DMS53 treated with DMSO at 0.1 percent for 48 hours (cell line): ENCODE data around the gene CCDC180.
"Not testable (repeated sequence)": the region's sequence is repeated elsewhere in the genome, so short reads cannot be mapped to it uniquely, and the experiment has no call there.

ENCODE experiments used
- DNase-seq: peaks from one replicate; lab custom pipeline; 2025; ENCODE audit not compliant: unreplicated experiment; lab: John Stamatoyannopoulos, UW

Gene CCDC180

DNA sequence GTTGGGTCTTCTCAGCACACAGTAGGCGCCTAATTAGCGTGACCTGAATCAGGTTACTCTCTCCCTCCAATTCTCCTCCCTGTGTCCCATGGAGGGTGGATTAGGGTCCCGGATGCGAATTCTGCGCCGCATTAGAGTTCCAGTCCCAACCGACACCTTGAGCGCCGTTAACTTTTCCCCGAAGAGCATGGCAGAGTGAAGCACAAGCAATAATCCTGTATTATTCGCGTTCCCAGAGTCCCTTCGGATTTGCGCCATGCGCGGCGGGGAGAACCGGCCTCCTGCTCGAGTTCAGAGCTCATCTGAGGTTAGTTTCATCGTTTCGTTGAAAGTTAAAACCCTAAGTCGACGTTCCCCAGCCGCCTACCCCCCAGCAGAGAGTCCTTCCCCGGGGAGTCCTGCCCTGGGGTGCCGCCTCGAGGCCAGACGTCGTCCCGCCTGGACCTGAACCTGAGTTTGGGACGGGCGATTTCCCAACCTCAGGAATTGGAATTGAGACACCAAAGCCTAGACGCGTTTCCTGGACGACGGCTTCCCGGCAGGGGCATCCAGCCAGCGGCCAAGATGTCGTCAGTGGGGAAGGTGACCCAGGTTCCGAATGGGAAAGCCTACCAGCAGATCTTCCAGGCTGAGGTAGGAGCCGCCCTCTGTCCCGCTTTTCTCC is at the start of gene CCDC180:
Gene CCDC180, plus strand, starts transcription at position 160 of the 664 bp plus-strand sequence. Its CDS starts 405 bp downstream, at position 565.
- no peak for DNase-seq

DNA sequence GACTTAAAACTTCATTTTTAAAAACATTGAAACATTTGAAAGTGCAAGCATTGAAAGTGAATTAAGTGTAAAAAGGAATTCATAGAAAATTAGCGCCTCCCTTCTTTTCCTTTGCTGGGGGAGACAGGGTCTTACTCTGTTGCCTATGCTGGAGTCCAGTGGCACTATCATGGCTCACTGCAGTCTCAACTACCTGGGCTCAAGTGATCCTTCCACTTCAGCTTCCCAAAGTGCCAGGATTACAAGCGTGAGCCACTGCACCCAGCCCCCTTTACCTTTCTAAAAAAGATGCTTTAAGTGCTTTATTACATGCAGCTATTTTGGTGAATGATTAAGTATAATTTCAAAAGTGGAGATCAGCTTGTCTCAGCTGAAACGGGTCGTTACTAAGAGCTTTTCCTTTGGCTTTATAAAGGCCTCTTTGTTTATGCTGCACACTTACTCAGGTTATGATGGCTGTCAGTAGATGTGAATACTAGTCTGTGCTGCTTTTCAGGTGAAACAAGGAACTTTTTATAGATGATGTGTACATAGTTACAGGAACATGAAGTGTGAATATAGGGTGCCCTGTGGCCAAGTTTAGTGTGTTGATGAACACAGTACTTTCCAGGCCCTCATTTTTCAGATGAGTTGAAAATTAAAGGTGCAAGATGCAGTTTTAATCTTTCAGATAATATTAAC is 47.5 kb upstream of the CCDC180 start:
- DNase-seq: not testable (repeated sequence)

DNA sequence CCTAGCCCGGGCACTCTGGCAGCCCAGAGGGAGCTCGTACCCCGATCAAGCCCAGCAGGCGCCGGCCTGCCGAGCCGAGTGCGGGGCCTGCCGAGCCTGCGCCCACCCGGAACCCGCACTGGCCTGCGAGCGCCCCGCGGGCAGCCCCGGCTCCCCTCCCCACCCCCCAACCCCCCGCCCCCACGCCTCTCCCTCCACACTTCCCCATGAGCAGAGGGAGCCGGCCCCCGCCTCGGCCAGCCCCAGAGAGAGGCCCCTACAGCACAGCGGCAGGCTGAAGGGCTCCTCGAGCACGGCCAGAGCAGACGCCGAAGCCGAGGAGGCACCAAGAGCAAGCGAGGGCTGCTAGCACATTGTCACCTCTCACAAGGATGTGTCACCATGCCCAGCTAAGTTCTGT is 36.2 kb upstream of the CCDC180 start:
- no peak for DNase-seq

DNA sequence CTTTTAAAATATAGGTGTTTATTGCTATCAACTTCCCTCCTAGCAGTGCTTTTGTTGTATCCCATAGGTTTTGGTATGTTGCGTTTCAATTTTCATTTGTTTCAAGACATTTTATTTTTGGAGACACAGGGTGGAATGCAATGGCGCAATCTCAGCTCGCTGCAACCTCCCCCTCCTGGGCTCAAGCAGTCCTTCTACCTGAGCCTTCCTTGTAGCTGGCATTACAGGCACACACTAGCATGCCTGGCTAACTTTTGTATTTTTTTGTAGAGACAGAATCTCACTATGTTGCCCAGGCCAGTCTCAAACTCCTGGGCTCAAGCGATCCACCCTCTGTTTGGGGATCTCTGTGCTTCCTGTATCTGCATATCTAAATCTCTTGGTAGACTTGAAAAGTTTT is 35.4 kb upstream of the CCDC180 start:
- no peak for DNase-seq

DNA sequence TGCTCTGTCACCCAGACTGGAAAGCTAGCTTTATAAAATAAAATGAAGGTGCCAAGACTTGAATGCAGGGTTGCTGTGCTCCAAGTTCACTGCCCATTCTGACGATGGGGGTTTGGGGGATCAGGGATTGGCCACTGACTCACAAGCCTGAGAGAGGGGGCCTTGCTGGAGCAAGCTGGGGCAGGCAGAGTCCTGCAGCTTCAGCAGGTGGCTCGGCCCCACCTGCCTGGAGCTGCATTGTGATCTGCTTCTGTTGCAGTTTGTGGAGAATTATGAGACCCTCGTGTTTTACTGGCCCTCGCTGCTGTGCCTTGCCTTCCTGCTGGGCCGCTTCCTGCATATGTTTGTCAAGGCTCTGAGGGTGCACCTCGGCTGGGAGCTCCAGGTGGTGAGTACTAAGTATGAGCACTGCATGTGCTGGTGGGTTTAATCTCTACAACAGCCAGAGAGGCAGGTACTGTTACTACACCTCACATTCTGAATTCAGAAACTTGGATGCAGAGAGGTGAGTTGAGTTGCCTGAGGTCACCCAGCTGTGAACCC is 31.1 kb upstream of the CCDC180 start:
- no peak for DNase-seq

DNA sequence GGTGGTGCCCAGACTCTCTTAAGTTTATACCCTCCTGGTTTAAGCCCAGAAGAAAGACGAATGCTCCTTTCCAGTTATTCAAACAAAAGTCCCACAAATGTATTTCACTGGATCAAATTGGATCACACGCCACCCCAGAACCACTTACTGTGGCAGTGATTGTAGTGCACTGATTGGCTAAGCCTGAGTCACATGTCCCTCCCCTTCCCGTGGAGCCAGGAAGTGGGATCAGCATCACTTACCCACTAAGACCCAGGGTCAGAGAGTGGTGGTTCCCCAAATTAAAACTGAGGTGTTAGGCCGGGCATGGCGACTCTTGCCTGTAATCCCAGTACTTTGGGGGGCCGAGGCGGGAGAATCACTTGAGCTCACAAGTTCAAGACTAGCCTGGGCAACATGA is 29.5 kb upstream of the CCDC180 start:
- no peak for DNase-seq

DNA sequence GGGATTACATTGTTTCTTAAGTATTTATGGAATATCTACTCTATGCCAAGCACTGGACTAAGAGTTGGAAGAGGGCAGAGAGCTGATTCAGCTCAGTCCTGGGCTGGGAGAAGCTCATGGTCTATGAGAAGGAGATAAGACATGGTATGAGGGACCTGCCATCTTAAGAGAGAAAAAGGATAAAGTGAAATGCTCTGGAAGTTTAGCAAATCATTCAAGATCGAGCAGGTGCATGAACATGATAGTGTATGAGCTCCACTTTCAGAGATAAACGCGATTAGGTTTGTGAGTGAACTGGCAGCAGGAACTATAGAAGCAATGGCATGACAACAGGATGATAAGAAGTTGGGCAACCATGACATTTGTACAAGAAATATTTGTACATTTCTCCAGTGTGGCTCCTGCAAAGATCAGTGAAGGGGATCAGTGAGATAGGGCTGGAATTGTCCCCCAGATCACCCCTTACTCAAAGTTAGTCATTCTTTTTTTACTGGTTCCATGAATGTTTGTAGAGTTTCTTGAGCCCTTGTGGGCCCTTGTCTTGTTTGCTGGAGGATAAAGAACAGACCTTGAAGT is 26.6 kb upstream of the CCDC180 start:
- DNase-seq: no peak

DNA sequence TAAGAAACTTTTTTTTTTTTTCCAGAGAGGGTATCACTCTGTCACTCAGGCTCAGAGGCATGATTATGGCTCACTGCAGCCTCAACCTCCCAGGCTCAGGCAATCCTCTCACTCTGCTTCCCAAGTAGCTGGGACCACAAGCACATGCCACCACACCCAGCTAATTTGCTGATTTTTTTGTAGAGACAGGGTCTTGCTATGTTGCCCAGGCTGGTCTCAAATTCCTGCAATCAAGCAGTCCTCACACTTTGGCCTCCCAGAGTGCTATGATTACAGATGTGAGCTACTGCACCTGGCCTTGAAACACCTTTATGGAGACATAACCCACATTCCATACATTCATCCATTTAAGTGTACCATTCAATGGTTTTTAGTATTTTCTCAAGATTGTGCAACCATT is 23.7 kb upstream of the CCDC180 start:
- DNase-seq: no peak

DNA sequence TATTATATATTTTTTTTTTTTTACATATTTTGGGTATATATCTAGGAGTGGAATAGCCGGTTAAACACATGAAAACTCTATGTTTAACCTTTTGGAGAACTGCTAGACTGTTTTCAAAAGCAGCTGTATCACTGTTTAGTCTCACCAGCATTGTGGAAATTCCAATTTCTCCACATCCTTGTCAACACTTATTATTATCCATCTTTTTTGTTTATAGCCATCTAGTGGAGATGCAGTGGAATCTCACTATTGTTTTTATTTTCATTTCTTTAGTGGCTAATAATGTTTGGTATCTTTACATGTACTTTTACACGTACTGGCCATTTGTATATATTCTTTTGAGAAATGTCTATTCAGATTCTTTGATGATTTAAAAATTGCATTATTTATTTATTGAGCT is 22.7 kb upstream of the CCDC180 start:
- DNase-seq: no peak

DNA sequence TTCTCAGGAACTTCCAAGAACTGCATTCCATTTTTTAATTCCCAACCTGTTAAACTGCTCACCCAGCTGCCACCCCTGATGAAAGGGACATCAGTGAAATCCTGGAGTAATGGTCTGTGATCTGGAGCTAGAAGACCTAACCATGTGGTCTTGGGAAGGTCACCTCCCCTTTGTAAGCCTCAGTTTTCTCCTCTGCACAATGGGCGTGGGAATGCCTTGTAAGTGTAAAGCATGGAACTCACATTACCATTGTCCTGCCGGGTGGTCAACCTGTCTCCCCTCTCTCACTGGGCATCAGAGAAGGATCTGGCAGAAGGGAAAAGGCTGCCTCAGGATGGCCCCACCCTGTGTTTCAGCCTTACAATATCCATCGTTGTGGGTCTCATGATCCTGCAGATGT is 15.3 kb upstream of the CCDC180 start:
- DNase-seq: no peak

DNA sequence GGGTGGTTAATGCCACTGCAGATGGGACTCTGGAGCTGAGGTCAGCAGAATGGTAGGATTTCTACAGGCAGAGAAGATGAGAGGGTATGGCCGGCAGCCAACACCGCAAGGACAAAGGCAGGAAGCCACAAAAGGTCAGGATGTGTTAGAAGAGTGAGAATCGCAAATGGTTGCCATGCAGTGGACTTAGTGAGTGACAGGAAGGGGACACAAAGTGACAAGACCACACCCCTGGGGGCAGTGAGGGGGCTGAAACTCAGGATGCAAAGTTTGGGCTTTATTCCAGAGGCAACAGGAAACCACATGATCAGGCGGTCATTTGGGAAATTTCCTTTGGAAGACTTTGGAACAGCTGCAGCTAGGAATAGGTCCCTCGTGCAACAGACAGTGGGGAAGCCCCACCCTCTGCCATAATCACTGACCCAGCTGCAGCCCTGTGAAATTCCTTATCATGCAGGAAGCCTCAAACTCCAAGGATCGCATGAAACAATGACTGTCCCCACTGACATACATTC is 14.2 kb upstream of the CCDC180 start:
- no peak for DNase-seq

DNA sequence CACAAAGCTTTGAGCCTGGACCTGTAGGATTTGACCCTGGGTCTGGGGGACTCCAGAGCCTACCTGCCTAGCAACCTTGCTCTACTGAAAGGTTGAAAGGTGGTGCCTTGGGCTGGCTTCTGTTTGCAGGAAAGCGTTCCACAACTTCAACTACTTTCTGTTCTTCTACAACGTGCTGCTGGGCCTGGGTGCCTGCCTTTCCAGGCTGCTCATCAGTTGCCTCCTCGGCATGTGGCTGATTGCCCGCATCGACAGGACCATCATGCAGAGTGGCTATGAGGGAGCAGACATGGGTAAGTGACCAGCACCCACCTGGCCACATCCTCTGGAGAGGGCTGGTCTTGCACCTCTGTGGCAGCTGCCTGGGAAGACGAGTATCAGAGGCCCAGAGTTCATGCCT is 13.6 kb upstream of the CCDC180 start:
- no peak for DNase-seq

DNA sequence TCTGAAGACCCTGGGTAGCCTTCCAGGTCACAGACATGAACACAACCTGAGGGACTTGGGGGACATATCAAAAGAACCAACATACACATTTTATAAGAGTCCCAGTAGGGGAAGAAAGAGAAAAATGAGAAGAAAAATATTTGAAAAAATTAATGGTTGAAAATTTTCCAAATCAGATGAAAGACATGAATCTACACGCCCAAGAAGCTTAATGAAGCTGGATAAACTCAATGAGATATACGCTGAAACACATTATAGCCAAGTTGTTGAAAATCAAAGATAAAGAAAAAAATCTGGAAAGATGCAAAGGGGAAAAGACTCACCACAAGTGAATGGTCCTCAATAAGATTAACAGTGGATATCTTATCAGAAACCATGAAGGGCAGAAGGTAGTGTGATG is 9.6 kb upstream of the CCDC180 start:
- DNase-seq: no peak

DNA sequence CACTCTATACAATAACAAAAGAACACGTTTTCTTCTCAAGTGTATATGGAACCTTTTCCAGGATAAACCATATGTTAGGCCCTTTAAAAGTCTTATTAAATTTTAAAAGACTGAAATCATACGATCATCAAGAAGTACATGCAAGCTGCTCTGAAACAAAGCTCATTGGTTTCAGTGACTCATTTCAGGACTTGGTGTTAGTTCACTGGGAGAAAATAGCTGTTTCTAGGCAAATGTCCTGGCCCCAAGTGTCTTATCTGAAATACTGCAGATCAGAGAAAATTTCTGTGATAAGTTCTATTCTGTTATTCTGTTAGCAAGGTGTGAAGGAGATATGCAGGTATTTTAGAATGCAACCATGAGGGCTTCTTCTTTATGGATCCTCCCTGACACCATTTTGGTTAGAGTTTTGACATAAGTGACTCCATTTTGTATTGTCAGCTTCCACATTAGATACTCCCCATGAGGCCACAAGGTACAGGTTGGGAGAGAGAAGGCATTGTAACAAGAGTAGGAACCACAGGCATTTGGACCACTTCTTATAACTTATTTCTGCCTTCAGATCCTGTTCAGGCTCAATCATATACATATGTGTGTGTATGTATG is 7.5 kb upstream of the CCDC180 start:
- DNase-seq: no peak

DNA sequence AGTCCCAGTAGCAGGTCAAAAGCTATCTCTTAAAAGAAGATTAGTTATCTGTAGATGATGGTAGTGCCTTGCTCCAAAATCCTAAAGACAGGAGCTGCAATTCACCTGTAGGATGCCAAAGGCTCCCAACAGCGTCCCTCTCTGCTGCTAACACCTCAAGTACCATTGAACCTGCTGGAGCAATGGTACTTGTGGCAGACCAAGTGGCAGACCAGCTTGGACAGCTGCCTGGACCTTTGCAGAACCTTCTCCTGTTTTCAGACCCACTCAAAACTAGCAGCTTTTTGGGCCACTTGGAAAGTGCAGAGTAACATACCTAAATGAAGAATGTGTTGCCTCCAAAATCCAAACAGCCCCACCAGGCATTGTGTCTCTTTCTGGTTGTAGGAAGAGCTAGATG is 6.9 kb upstream of the CCDC180 start:
- no peak for DNase-seq

DNA sequence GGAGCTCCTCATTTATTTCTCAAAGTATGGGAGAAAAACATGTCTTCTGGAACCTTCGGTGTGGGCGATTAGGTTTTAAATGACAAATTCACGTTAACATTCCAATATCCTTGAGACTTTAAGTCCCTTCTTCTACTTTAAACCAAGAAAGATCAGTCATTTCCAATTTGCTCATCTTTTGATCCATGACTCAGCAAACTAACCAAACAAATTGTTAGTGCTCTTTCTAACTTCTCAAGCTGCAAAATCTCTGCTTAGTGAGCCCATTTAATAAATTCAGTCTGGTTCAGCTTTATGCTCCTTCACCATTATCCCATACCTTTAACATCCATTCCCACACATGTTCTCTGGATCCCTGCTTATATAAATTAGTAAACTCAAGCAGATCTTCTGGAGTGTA is 5.5 kb upstream of the CCDC180 start:
- no peak for DNase-seq

DNA sequence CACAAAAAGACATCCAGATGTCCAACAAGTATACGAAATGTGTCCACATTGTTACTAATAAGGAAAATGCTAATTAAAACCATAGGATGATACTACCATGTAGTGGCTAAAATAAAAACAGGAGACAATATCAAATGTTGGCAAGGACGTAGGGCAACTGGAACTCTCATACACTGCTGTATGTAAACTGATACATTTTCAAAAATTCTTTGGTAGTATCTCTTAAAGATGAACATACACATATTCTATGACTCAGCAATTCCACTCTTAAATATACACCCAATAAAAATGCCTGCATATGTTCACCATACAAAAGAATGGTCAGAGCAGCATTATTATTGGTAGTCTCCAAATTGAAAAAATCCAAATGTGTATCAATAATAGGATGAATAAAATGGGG is 2.9 kb upstream of the CCDC180 start:
- no peak for DNase-seq

DNA sequence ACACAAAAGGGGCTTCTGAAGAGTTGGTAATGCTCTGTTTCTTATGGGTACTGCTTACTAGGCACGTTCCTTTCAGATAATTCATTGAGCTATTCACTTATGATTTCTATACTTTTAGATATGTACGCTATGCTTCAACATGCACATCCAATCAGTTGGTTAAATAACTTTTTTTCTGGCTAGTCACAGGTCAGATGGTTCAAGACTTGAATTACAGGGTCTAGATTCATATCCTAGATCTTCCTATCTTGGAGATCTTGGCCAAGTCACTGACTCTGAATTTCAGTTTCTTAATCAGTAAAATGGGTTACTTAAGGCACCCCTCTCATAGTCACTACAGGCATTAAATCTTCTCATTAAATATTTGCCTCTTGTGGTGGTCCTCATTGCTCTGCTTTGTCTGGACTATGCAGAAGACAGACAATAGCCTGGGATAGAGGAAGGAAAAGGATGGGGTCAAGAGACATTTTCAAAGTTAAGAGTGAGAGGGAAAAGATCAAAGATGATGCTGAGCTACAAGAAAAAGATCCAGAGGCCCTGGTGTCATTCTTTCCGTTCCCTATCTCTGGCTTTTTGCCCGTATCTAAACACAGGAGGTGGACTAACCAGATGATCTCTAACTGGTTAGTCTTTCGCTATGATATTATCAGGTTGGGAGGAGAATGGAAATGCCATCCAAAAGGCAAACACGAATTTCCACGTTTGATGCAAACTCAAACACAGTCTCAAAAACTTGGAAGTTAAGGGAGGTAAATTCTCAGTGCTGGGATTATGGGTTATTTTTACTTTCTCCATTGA is 1.8 kb upstream of the CCDC180 start:
- DNase-seq: no peak

DNA sequence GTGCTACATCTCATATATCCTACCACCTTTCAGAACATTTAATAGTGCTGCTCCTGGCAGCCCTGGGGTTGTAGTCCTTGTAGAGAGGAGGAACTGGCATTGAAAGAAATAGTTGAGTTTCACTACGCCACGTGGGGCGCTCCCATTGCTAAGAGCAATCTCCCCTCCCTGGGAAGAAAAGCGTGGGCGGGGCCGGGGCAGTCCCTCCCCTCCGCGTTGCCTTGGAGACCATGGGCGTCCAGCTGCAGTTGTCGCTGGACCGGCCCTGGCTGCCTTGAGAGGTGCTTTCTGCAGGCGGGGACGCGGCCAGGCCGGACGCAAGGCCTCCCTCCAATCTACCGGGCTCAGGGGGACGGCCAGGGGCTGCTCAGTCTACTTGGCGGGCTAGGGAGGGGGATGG is 368 bp upstream of the CCDC180 start:
- peak; percentile 40 for DNase-seq

DNA sequence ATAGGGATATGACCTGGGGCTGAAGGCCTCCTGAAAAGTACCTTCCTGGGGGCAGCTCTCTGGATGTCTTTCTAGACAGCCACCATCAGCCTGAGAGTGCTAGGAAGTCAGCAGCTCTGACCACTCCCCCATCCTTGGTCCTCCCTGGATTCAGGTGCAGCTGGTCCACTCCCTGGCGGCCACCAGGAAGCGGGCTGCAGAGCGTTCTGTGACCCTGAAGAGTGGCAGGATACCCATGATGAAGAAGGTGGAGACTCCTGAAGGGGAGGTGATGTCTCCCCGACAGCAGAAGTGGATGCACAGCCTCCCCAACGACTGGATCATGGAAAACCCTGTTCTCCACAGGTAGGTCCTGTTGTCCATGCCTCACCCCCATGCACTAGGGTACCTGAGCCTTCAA is 1.8 kb downstream of the CCDC180 start:
- DNase-seq: no peak

DNA sequence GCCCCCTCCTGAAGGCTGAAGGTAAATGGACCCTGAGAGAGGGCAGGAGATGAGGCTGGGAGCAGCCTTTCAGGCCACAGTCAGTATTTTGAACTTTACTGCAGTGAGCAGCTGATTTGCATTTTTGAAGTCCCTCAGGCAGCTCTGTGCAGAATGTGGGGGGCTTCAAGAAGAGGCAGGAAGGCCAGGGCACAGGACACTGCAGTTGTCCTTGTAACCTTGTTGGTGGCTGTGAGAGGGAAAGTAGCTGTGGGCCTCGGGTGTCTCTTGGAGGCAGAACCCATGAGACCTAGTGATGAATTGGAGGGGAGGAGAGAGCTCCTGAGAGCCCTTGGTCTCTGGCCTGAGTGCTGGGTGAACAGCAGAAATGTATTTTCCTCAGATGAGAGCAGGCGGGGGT is 2.6 kb downstream of the CCDC180 start:
- no peak for DNase-seq
